AG04449 (cell line): ENCODE measurements around the gene CAD.

ENCODE experiments used
- CTCF ChIA-PET: fragments of 350-600 bp; formaldehyde crosslinking; extraction: SDS; loops from one replicate; lab custom pipeline; 2021; ENCODE audit warnings: antibody characterized with exemption; lab: Yijun Ruan, JAX
- POLR2A ChIA-PET: fragments of 400-600, 350-600 bp; formaldehyde crosslinking; extraction: SDS; loops from one replicate; lab custom pipeline; 2020; ENCODE audit warnings: antibody characterized with exemption, inconsistent platforms; lab: Yijun Ruan, JAX
- DNase-seq: peaks from one replicate; pipeline ENCODE4 v3.0.0-alpha.2; 2010; ENCODE audit warnings: low read depth, low spot score
- H3K4me3 ChIP-seq: 2 replicates; pipeline ENCODE4 v1.5.1; 2011; ENCODE audit warnings: low read depth, mild to moderate bottlenecking, control low read depth, low read length
- TF ChIP-seq, protein P1 (sequence below): IDR thresholded peaks from one replicate; pipeline ENCODE4 v1.5.1; 2011; ENCODE audit warnings: mild to moderate bottlenecking, moderate library complexity, low read length, control low read depth, inconsistent platforms; ENCODE audit not compliant: insufficient read depth; ENCODE audit errors: missing control alignments

Gene CAD

DNA sequence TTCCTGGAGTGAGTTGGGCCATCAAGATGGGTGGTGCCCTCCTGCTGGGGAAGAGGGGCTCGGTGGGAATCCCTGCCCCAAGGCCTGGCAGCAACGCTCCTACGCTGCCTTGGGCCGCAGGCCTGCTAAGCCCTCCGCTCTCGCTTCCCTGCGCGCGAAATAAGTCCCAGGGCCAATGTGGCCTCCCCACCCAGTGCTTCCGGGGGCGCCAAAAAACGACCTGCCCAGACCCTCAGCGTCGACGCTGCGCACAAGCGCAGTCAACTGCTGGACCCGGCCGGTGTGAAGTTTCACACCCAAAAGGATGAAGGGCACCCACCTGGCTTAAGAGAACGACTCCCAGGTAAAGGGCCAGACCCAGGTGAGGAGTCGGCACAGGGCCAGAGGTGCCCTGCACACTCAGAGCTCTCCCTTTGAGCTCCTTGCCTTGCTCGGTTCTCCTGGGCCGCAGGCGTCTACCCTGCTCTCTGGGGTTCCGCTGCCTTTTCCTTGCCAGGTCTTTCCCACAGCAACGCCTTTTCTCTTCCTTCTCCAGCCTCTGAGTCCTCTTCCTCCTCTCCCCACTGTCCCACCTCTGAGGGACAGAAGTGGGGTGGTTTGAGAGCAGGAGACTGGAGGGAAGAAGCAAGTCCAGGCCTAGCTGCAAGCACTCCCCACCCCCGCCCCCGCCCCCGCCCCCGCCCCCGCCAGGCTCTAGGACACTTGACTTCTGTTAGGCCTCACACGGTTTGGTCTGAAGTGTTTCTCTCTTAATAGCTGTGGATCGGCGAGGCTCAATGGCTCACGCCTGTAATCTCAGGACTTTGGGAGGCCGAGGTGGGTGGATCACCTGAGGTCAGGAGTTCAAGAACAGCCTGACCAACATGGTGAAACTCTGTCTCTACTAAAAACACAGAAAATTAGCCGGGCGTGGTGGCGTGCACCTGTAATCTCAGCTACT lies 58.3 kb downstream of the CAD start, which contains the start of gene DNAJC5G:
Gene DNAJC5G (plus strand): TSS at position 223 of the 940 bp plus-strand sequence. CDS start 1,296 bp downstream, outside the sequence.
- DNase-seq, result no peak
- ChIA-PET POLR2A (no interaction called here), CTCF (interaction anchor here (1.1 to 10.5 kb wide), 3 partner anchors 11 to 175 kb away, joined by 3 to 206 read pairs (median 125); partner anchors contain the start of gene SLC30A3)
- no peak within 1 kb of the TSS for H3K4me3 ChIP-seq
- TF ChIP-seq, protein P1, sequence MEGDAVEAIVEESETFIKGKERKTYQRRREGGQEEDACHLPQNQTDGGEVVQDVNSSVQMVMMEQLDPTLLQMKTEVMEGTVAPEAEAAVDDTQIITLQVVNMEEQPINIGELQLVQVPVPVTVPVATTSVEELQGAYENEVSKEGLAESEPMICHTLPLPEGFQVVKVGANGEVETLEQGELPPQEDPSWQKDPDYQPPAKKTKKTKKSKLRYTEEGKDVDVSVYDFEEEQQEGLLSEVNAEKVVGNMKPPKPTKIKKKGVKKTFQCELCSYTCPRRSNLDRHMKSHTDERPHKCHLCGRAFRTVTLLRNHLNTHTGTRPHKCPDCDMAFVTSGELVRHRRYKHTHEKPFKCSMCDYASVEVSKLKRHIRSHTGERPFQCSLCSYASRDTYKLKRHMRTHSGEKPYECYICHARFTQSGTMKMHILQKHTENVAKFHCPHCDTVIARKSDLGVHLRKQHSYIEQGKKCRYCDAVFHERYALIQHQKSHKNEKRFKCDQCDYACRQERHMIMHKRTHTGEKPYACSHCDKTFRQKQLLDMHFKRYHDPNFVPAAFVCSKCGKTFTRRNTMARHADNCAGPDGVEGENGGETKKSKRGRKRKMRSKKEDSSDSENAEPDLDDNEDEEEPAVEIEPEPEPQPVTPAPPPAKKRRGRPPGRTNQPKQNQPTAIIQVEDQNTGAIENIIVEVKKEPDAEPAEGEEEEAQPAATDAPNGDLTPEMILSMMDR, result no peak

DNA sequence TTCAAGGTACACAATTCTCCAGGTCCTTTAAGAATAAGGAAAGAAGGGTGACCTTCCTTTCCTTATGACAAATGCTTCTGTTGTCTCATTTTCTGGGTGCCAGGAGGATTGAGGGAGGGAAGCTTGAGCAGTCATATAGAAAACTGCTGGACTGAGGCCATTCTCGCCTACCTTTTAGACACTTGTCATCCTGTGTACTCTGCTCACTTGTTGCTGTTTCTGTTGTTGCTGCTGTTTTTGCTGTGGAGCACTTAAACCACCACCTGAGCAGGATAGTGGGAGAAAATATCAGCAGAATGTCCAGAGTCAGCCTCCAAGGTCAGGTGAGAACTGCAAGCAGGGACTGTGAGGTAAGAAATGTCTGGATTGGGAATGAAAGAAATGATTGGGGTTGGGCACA lies 60.8 kb downstream of the CAD start:
- TF ChIP-seq, protein P1, result no peak
- H3K4me3 ChIP-seq, result no peak overlapping the region
- ChIA-PET CTCF (interaction anchor here (1.6 to 10.5 kb wide), 5 partner anchors 13 to 177 kb away, joined by 5 to 206 read pairs (median 99); partner anchors contain the start of gene SLC30A3), POLR2A (no interaction called here)
- DNase-seq, result no peak

DNA sequence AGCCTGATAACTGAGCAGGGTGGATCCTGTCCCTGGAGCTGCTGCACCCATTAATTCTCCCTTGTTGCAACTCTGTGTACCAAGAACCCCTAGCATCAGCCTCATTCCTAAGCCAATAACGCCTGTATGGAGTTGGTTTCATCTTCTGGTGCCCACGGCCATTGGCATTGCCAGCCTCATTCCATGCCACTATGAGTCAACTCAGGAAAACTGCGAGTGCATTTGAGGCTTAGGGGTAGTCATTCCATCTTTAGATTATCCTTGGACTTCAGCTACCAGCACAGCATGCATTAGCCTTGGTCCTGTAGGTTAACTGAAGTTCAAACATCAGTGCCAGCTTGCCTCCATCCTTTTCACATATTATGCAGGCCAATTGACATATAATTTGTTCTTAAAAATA lies 63.7 kb downstream of the CAD start:
- CTCF ChIA-PET, result interaction anchor here (1.0 to 10.5 kb wide), 28 partner anchors 9 to 435 kb away, joined by 3 to 206 read pairs (median 8); partner anchors contain the start of genes ATRAID, SLC30A3 and SLC5A6
- POLR2A ChIA-PET, result interaction anchor here (0.8 to 1.7 kb wide), 2 partner anchors 12 to 69 kb away, joined by 3 to 7 read pairs; partner anchors contain the start of genes ATRAID and SLC5A6

DNA sequence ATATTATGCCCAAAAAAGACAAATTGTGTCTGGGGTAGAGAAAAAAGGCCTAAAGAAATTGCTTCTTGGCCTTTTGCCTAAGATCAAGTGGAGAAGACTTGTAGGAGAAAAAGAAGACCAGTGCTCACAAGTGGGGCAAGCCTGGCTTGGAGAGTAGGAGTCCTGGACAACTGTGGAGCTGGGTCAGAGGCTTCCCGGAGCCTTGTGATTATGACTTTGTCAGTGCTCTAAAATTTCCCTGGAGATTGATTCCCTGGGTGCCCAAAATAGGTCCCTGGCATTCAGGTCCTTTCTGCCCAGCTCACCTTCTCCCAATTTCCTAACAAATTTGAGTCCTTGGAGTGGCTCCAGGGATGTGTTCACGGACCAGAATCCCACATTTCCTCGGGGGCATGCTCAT lies 64.3 kb downstream of the CAD start:
- DNase-seq, result no peak
- no peak overlapping the region for H3K4me3 ChIP-seq
- ChIA-PET POLR2A (interaction anchor here (0.6 to 1.2 kb wide), 2 partner anchors 42 to 154 kb away, joined by 3 read pairs; no protein-coding TSS in a partner anchor), CTCF (interaction anchor here (1.0 to 10.5 kb wide), 27 partner anchors 10 to 320 kb away, joined by 3 to 206 read pairs (median 9); partner anchors contain the start of genes CAD, KHK, PREB and SLC30A3)
- TF ChIP-seq, protein P1, result no peak

More for the DNA sequence above, 63.7 kb downstream of the CAD start:
- DNase-seq, result no peak
- no peak overlapping the region for H3K4me3 ChIP-seq
- TF ChIP-seq, protein P1, result no peak

DNA sequence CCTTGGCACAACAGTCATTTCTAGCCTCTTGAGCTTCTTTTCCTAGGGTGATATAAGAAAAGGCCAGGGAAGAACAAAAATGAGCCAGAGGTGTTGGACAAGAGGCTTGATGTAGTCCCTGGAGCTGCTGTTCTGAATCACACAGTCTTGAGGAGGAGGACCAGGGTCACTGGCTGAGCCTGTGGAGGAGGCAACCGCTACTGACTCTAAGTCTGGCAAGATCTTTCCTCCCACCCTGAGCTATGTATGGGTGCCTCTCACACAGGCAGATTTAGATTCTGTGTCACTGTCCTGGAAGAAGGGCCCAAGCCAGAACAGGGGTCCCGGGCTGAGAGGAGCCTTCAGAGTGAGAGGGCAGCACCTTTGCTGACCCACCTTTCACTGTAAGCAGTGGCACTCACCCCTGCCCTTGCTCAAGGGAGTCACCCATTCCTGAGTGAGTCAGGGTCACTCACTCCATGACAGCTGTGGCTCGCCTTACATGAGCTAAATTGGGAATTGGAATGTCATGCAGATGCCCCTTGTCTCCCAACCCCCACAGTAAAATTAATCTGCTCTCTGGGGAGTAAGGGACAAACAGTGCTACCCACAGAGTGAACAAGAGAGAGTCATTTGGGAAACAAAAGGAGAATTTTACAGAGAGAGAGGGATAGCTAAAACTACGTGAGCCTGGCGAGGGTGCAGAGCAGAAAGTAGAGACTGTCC lies 64.8 kb downstream of the CAD start, which contains the start of gene TRIM54:
Gene TRIM54 (plus strand): TSS at position 575 of the 705 bp plus-strand sequence. CDS start 303 bp downstream, outside the sequence.
- H3K4me3 ChIP-seq, result no peak within 1 kb of the TSS
- POLR2A ChIA-PET, result interaction anchor here (0.6 to 1.2 kb wide), 2 partner anchors 41 to 155 kb away, joined by 3 read pairs; no protein-coding TSS in a partner anchor
- CTCF ChIA-PET, result interaction anchor here (1.0 to 10.5 kb wide), 25 partner anchors 9 to 320 kb away, joined by 3 to 206 read pairs (median 13); partner anchors contain the start of genes CAD, KHK, PREB and SLC30A3
- no peak for DNase-seq
- TF ChIP-seq, protein P1, result no peak
